Uterus (tissue), 2 donors: Measurements from ENCODE around the gene ARHGEF37.

Source experiments
- CTCF ChIP-seq, 4 experiments: fragments of 200-600 bp in 2 of 4; fragments of 450-650 bp in 2 of 4; sonication (generic) in 2 of 4; IDR thresholded peaks; one replicate each; pipeline ENCODE4 v1.5.1; 2016 to 2019; ENCODE audit warnings: antibody characterized with exemption in 4 of 4, mild to moderate bottlenecking in 2 of 4, moderate library complexity in 1 of 4
- POLR2A ChIP-seq, 2 donors: fragments of 450-650 bp; IDR thresholded peaks; one replicate each; pipeline ENCODE4 v1.6.1; 2016; ENCODE audit warnings: antibody characterized with exemption in 2 of 2, mild to moderate bottlenecking in 1 of 2, moderate library complexity in 1 of 2

- TF ChIP-seq CTCF (IDR thresholded peaks at IDR 0.05) (no peak), POLR2A (IDR thresholded peaks at IDR 0.05) (no peak)
Observed at GRCh38 chr5:149674686-149675085, 93.4 kb downstream of the ARHGEF37 start.
